Adrenal gland (tissue), 5 donors: ENCODE data around the gene KIAA1614.
A peak's percentile ranks its signal among the peaks of the same experiment; 100 is the strongest.

Experiments
- POLR2A ChIP-seq, 2 donors: fragments of 450-650 bp; IDR thresholded peaks; one replicate each; pipeline ENCODE4 v1.6.1; 2017; ENCODE audit warnings: antibody characterized with exemption in 2 of 2, mild to moderate bottlenecking in 2 of 2, moderate library complexity in 1 of 2
- TF ChIP-seq, protein P1 (sequence below), 6 experiments: fragments of 450-650 bp in 4 of 6; fragments of 200-600 bp in 2 of 6; sonication (generic) in 1 of 6; IDR thresholded peaks; 1 replicate in 5 of 6; 2 replicates in 1 of 6; pipeline versions ENCODE4 v1.5.1 to v1.8.0; 2016 to 2021; ENCODE audit warnings: antibody characterized with exemption in 6 of 6, mild to moderate bottlenecking in 2 of 6, moderate library complexity in 1 of 6
- donor health status: DM: no; HTN: no; CAD: no.

DNA sequence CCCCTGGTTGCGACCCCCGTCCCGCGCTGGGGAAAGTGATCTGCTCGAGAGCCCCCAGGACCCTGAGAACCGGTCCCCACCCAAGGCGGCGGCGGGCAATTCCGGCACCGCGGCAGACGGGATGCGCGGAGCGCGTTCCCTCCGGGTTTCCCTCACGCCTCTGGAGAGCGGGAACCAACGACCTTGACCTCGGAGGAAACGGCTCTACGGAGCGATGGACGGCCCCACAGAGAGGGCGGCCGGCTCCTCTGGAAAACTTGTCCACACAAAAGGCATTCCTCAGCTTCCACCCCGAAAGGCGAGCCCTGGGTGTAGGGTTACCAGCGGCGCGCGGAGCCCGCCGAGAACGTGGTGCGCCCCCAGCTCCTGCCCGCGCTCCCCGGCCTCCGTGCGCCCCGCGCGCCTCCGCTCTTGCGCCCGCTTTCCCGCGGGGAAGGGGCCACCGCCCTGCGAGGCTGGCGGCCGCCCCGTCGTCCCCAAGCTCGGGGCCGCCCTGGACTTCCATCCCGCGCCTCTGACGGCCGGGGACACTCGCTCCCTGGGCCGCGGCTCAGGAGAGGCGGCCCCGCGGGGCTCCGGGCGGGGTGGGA is 391 bp upstream of the KIAA1614 start:
- TF ChIP-seq, protein P1, sequence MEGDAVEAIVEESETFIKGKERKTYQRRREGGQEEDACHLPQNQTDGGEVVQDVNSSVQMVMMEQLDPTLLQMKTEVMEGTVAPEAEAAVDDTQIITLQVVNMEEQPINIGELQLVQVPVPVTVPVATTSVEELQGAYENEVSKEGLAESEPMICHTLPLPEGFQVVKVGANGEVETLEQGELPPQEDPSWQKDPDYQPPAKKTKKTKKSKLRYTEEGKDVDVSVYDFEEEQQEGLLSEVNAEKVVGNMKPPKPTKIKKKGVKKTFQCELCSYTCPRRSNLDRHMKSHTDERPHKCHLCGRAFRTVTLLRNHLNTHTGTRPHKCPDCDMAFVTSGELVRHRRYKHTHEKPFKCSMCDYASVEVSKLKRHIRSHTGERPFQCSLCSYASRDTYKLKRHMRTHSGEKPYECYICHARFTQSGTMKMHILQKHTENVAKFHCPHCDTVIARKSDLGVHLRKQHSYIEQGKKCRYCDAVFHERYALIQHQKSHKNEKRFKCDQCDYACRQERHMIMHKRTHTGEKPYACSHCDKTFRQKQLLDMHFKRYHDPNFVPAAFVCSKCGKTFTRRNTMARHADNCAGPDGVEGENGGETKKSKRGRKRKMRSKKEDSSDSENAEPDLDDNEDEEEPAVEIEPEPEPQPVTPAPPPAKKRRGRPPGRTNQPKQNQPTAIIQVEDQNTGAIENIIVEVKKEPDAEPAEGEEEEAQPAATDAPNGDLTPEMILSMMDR (IDR thresholded peaks at IDR 0.05) = no peak
- peak in 1 of 2 donors; percentile 13 for TF ChIP-seq POLR2A (IDR thresholded peaks at IDR 0.05)
